Measurements from ENCODE around the gene ANG. TPM values are rescaled to one million over a fixed set of nuclear protein-coding genes. Genes with fewer than 3 reads are reported as not detected.
"Not testable (repeated sequence)": the region's sequence is repeated elsewhere in the genome, so short reads cannot be mapped to it uniquely, and the experiment has no call there.

The ANG gene
- total RNA-seq, 1 donor from 2014 or later, result 3.7 TPM

GRCh38 chr14:20720741-20721140 is 32.2 kb downstream of the ANG start:
- H3K27me3 ChIP-seq (ENCODE audit: low read depth), result peaks cover 39% of the 10 kb centered on the region
- no peaks in the 10 kb centered on the region for H3K9me3 ChIP-seq (replicated peaks)
- no peak overlapping the region for H3K4me3 ChIP-seq
- DNase-seq, result no peak
- TF ChIP-seq CTCF (IDR thresholded peaks at IDR 0.05; ENCODE audit: borderline replicate concordance), result no peak
- intact Hi-C loops (cut with micrococcal nuclease), result no loop called here
- no peaks in the 10 kb centered on the region for H3K36me3 ChIP-seq
- no peaks in the 10 kb centered on the region for H3K4me1 ChIP-seq
- H3K27ac ChIP-seq (replicated peaks), result no peak overlapping the region

GRCh38 chr14:20722016-20722415 is 33.5 kb downstream of the ANG start:
- no peak overlapping the region for H3K27ac ChIP-seq (replicated peaks)
- H3K27me3 ChIP-seq (ENCODE audit: low read depth), result peaks cover 46% of the 10 kb centered on the region
- H3K4me1 ChIP-seq, result no peaks in the 10 kb centered on the region
- no peak for TF ChIP-seq CTCF (IDR thresholded peaks at IDR 0.05; ENCODE audit: borderline replicate concordance)
- DNase-seq, result no peak
- no peak overlapping the region for H3K4me3 ChIP-seq
- intact Hi-C loops (cut with micrococcal nuclease), result no loop called here
- H3K9me3 ChIP-seq (replicated peaks), result no peaks in the 10 kb centered on the region
- no peaks in the 10 kb centered on the region for H3K36me3 ChIP-seq

GRCh38 chr14:20723488-20723887 is 34.9 kb downstream of the ANG start:
- no peak overlapping the region for H3K27ac ChIP-seq (replicated peaks)
- H3K9me3 ChIP-seq (replicated peaks), result no peaks in the 10 kb centered on the region
- no peak for DNase-seq
- intact Hi-C loops (cut with micrococcal nuclease), result no loop called here
- H3K4me1 ChIP-seq, result no peaks in the 10 kb centered on the region
- no peak for TF ChIP-seq CTCF (IDR thresholded peaks at IDR 0.05; ENCODE audit: borderline replicate concordance)
- no peaks in the 10 kb centered on the region for H3K36me3 ChIP-seq
- H3K27me3 ChIP-seq (ENCODE audit: low read depth), result peaks cover 53% of the 10 kb centered on the region
- H3K4me3 ChIP-seq, result peak overlapping the region; percentile 51

GRCh38 chr14:20726121-20726520 is 37.6 kb downstream of the ANG start:
- H3K4me3 ChIP-seq; H3K4me1 ChIP-seq; intact Hi-C loops (cut with micrococcal nuclease); H3K9me3 ChIP-seq (replicated peaks); H3K27ac ChIP-seq (replicated peaks); DNase-seq; H3K36me3 ChIP-seq: not testable (repeated sequence)
- H3K27me3 ChIP-seq (ENCODE audit: low read depth), result peaks cover 53% of the 10 kb centered on the region

GRCh38 chr14:20726531-20726930 is 38.0 kb downstream of the ANG start:
- Histone ChIP-seq H3K27me3 (ENCODE audit: low read depth) (peaks cover 53% of the 10 kb centered on the region), H3K27ac (replicated peaks) (no peak overlapping the region), H3K4me3 (no peak overlapping the region), H3K9me3 (replicated peaks) (no peaks in the 10 kb centered on the region), H3K36me3 (no peaks in the 10 kb centered on the region), H3K4me1 (no peaks in the 10 kb centered on the region)
- DNase-seq, result no peak
- TF ChIP-seq CTCF (IDR thresholded peaks at IDR 0.05; ENCODE audit: borderline replicate concordance), result no peak
- intact Hi-C loops (cut with micrococcal nuclease), result no loop called here

- DNase-seq, result no peak
- Histone ChIP-seq H3K36me3 (no peaks in the 10 kb centered on the region), H3K9me3 (replicated peaks) (no peaks in the 10 kb centered on the region), H3K27ac (replicated peaks) (no peak overlapping the region), H3K27me3 (ENCODE audit: low read depth) (peaks cover 20% of the 10 kb centered on the region), H3K4me1 (no peaks in the 10 kb centered on the region), H3K4me3 (no peak overlapping the region)
- no peak for TF ChIP-seq CTCF (IDR thresholded peaks at IDR 0.05; ENCODE audit: borderline replicate concordance)
- intact Hi-C loops (cut with micrococcal nuclease), result no loop called here
Measured at GRCh38 chr14:20730891-20731290, 42.3 kb downstream of the ANG start.
